NOMO-1 treated with DMSO at 0.1 percent for 48 hours (cell line): Measurements from ENCODE around the gene SPRED2.

Source experiments
- DNase-seq: peaks from one replicate; lab custom pipeline; 2025; ENCODE audit not compliant: unreplicated experiment; lab: John Stamatoyannopoulos, UW

Gene SPRED2

GRCh38 chr2:65314801-65315441 is 117.5 kb downstream of the SPRED2 start:
- no peak for DNase-seq

DNA sequence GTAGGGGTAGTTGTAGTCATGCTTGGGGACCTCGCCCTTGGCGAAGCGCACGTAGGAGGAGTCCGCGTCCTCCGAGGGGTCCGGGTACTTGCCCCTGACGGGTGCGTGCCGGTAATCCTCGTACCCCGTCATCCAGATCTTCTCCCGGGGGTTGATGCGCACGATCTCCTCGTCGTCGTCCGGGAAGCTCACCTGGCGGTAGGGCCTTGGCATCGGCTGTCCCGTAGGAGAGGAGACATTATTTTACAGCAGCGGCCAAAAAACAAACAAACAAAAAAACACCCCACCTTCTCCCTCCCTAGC is 118.5 kb downstream of the SPRED2 start:
- no peak for DNase-seq

DNA sequence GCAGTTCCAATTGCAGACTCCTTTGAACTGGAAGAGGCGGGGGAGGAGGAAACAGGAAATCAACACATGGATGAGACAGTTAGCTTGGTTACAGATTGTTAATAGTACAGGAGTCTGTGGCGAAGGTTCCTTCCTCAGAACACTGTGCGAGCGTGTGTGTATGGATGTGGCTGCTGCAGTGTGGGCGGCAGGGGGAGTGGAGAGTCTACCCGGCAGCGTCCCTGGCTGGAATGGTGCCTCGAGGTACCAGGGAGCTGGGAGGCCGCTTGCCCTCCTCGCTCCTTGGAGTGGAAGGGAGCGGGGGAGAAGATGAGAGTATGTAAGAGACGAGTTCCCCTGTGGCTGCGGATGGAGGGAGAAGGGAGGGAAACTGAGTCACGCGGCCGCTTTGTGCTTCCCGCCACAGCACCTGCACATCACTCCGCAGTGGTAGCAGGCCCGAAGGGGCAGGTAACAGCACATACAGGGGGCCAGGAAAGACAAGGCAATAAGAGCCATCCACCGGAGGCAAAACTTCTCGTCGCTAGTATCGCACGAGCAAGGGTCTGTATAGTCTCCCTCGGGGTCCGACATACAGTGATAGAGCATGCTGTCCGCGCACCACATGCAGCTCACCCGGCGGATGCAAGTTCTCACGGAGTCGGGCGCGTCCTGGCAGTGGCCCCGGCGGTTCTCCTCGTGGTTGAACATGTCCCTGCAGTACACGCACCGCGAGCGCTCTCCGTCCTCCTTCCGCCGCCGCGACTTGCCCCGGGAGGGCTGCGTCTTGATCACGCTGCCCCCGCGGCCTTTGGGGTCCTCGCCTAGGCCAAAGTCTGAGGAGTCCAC is 119.1 kb downstream of the SPRED2 start:
- DNase-seq: no peak

DNA sequence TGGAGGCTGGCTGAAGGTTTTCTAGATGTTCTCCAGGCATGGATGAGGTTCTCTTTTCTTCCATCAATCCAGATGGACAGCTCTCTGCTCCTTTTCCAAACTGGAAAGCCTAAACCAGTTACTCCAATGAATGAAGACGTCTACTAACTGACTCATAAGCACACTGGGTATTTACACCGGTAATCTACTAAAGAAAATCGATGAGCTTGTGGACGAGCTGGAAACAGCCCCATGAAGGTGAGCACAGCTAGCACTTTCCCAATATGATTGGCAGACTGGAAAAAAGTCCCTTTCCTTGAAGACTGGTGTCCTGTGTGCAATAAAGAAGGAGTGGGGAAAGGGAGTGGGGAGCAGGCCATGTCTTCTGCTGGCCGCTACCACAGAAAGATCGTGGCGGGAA is 120.8 kb downstream of the SPRED2 start:
- DNase-seq: no peak

- no peak for DNase-seq
Observed at GRCh38 chr2:65311049-65311448, 121.3 kb downstream of the SPRED2 start.

DNA sequence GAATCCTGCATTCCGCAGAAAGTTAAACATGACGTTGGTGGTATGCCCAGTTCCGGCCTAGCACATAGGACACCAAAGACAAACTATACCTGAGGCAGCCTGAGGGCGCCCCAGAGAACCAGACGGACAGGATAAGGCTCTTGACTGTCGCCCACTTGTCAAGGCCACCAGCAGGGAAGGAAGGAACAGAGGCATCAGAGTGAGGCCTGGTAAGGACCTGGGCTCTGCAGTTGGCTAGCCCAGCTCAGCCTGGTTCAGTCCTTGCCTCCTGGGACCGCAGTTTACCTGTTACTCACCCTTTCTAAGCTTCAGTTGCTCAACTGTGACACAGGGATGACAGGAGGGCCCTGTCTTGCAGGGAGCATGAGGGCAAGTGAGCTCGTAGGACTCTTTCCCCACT is 122.7 kb downstream of the SPRED2 start:
- DNase-seq: no peak

- DNase-seq: no peak
Observed at GRCh38 chr2:65305934-65306333, 126.5 kb downstream of the SPRED2 start.

DNA sequence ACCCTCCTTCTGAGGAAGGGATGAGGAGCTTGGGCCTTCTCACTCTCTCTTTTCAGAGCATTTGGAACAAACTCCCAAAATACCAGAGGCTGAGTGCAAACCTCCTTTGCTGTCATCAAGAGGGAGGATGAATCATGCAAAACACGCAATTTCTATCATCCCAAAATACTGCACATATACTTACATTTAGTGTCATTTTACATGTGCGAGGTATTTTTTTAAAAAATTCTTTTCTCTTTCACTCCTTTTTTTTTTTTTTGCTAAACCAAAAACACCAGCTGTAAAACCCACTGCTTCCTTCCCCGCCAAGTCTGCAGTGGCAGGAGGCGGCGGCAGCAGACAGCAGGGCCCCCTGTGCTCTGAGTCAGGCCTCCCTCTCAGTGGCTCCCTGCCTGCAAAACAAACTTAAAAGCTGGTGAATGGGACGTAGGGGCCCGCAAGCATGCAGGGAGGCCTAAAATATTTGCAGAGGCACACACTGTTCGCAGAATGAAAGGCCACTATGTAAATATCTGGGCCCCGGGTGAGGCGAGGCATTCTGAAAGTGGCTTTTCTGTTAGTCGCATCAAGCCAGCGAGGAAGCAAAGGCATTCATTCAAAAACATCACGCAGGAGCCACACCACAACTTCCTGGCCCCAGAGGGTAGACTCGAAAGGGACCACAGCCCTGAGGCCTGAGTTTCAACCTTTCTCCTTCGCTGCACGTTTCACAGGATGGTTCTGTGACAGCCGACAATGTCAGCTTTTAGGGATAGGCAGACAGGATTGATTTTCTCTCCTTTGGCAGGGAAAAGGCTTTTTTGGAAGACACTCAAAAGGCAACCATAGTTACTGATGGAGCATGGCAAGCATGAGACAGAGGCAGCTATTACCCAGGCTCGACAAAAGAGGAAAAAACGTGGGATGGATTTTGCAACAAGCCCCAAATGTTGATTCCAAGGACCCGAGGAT is 131.4 kb downstream of the SPRED2 start:
- DNase-seq: peak; percentile 60

- no peak for DNase-seq
Observed at GRCh38 chr2:65300134-65300760, 132.2 kb downstream of the SPRED2 start.

DNA sequence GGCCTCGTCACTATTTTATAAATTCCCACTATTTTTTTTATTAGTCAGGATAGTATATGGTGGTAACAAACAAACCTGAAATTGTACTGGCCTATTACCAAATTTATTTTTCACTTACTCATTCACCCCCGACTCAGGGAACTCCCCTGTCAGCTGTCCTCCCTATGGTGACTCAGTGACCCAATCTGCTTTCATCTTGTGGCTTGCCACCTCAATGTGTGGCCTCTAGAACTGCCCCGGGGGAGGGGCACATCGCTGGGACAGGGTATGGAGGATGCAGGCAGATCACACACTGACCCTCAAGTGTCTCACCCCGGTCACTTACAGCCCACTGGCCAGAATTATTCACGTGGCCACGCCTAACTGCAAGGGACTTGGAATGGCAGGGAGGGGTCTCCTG is 133.2 kb downstream of the SPRED2 start:
- no peak for DNase-seq

GRCh38 chr2:65298089-65298488 is 134.3 kb downstream of the SPRED2 start:
- DNase-seq: no peak

DNA sequence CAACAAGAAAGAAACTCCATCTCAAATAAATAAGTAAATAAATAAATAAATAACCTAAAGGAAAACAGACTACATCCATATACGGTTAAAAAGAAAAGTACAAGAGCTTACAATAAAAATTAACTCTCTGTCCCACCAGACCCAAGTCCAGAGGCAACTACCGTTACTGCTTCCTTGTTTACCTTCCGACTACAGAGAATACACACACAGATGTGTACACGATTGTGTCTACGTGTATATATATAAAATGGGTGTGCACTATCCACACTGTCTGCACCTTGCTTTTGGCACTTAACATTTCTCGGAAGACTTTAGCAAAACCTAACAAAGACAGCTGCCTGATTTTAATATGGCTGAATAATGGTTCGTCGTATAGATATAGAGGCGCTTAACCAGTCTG is 134.9 kb downstream of the SPRED2 start:
- no peak for DNase-seq

- DNase-seq: no peak
Observed at GRCh38 chr2:65296971-65297370, 135.4 kb downstream of the SPRED2 start.

GRCh38 chr2:65294701-65295100 is 137.7 kb downstream of the SPRED2 start:
- no peak for DNase-seq

- no peak for DNase-seq
Observed at GRCh38 chr2:65294136-65294535, 138.3 kb downstream of the SPRED2 start.

GRCh38 chr2:65293376-65293775 is 139.0 kb downstream of the SPRED2 start:
- no peak for DNase-seq

DNA sequence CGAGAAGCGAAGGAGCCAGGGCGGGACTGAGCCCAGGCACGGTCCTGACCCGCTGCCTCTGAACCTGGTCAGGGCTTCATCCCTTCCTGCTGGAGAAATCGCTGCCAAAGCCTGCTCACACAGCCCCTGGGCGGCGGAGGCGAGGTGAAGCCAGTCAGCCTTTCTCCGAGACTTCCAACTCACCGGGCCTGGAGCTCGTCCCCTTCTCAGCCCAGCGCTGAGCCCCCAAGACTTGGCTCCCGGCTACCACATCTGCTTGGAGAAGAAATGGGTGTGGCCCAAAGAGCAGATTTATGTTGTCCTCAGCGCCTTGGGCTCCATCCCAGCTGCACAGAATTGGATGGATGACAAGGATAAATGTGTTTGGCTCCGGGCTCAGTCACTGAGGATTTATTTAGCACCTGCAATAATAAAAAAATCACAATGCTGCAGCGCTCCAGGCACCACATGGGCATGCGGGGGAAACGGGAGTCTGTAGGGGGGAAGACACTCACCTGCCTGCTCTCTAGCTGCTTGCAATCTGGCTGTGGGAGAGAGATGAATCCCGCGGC is 139.9 kb downstream of the SPRED2 start:
- DNase-seq: no peak

- DNase-seq: no peak
Observed at GRCh38 chr2:65292106-65292400, 140.3 kb downstream of the SPRED2 start.

DNA sequence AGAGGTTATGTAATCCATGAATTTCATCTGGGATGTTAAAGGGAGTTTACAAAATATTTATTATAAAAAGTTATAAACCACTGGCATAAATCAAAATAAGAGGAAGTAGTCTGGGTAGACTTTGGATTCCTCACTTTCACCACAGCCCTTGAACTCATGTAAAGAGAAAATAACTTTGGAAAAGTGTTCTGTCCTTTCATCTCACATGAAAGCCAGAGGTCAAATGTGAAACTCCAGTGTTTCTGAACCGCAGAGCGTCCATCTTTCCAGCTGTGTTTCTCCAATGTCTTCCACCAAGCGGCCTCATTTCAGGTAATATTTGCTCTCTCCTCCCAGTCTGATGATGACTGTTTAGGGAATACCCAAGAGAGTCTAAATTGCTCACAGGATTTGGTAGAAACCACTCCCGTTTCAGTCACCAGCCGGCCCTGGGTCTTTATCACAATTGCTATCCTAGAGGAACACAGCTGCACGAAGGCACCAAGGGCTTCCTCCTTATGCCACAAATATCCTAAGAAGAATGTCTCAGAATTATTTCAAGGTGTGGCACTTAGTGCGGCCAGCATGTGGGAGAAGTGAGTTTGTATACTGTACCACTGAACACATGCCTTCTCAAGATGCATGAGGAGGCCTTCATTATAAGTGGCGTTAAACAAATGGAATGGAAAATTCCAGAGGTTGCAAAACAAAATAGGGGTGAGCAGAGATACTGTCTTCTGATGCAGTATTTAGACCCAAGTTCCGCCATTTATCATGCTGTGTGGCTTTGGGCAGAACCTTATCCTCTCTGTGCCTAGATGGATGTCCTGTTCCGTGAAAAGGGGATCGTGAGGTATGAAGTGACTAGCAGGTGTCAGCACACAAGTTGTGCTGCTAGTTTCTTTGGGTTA is 140.9 kb downstream of the SPRED2 start:
- peak; percentile 64 for DNase-seq

DNA sequence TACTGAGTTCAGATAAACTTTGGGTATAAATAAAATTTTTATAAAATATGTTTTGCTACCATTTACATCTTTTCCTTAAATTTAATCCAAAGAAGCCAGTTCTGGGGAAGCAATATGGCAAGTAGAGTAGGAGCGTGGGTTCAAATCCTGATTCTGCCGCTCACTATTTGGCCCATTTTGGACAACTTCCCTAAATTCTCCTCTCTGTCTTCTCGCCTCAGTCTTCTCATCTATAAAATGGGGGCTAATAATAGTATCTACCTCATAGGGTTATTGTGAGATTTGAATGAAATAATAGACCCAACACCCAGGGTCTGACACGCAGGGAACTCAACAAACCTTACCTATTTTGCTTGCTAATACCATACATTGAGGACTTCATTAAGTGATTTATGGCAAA is 145.0 kb downstream of the SPRED2 start:
- no peak for DNase-seq
